GM12865 (cell line): ENCODE data around the gene ANKRD44.
A peak's percentile ranks its signal among the peaks of the same experiment; 100 is the strongest.

Experiments
- DNase-seq: peaks from one replicate; pipeline ENCODE4 v3.0.0; 2010; ENCODE audit warnings: low read depth
- H3K4me3 ChIP-seq: 2 replicates; pipeline ENCODE4 v1.5.1; 2011; ENCODE audit warnings: mild to moderate bottlenecking, low read depth, low read length, control low read depth
- CTCF ChIP-seq: IDR thresholded peaks from 2 replicates; pipeline ENCODE4 v1.5.1; 2011; ENCODE audit warnings: low read length, control low read depth, low read depth, inconsistent platforms; ENCODE audit not compliant: insufficient read depth; ENCODE audit errors: missing control alignments

The ANKRD44 gene

DNA sequence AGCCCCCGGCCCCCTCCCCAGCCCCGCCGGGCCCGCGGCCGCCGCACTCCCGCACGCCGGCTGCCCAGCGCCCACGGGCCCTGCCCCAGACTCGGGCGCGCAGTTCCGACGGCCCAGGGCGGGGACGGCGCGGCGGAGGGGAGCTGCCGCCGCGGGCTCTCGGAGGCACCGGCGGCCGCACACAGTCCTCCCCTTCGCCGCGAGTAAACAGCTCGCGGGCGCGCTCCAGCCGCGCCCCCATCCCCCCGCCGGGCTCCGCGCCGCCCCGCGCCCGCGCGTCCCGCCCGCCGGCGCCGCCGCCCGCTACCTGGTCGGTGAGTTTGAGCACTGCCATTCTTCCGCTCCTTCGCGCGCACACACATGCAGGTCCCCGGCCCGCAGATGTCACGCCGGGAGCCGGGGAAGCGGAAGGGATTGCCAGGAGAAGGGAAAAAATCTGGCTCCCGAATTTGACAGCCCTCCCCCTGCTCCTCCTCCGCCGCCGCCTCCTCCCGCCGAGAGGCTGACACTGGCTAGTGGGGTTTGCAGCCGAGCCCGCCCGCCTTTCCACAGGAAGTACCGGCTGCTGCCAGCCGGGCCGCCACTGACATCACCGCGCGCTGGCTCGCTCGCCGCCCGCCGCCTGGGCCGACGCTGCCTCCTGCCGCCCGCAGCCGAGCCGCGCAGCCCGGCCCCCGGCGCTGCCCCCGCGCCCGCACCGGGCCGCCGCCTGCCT is at the start of gene ANKRD44:
Gene ANKRD44 (minus strand): TSS at position 510 of the 715 bp plus-strand sequence. CDS start 176 bp downstream, at position 334.
- TF ChIP-seq CTCF = peak; percentile 40
- peak within 1 kb of the TSS; percentile 91 for H3K4me3 ChIP-seq
- peak; percentile 93 for DNase-seq

DNA sequence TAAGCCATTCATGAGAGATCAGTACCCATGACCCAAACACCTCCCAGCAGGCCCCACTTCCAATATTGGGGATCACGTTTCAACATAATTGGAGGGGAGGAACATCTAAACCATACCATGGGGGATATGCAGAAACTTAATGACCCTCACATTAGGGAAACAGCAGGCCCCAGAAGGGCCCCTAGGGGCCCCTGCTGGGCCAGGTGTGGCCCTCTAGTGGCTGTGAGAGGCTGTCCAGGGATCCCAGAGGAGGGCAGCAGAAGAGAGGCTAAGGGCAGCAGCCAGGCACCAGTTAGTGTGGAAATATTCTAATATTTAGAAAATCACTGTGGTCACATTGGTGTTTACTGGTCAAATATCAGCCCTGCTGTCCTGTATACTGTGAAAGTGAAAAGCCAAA is 49.3 kb upstream of the ANKRD44 start:
- H3K4me3 ChIP-seq = no peak overlapping the region
- TF ChIP-seq CTCF = peak; percentile 40
- DNase-seq = no peak

DNA sequence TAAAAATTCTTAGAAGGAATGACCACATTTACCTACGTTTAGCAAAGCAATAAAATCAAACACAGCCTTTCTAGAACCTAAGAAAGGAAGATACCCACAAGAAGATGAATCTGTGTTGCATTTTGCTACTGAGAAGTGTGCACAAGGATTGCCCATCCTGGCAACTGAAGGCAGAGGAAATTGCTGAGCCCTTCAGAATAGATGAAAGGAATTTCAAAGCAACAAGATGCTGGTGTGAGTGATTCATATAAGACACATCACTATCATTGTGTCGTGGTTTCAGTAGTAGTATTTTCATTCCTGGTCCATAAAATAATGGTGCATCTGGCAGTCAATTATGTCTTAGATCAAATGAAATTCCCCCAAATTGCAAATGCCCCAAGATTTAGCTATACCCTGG is 48.4 kb upstream of the ANKRD44 start:
- no peak for DNase-seq
- H3K4me3 ChIP-seq = no peak overlapping the region
- no peak for TF ChIP-seq CTCF

DNA sequence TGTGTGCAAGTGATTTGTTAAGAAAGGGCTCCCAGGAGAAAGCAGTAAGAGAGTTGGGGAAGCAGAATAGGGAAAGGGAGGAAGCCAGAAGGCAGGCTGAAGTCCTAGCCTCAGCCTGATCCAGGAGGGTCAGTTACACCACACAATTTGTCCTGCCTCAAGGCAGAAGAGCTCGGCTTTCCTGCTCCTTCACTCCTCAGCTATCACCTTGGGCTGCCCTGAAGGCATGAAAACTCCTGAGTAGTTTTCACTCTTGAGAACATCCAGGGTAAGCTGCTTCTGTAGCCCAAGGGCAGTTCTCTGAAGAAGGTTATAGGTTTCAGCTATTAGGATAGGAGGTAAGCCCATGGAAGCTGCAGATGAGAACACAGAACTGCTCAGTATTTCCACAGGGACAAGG is 47.4 kb upstream of the ANKRD44 start:
- TF ChIP-seq CTCF = no peak
- DNase-seq = no peak
- no peak overlapping the region for H3K4me3 ChIP-seq

DNA sequence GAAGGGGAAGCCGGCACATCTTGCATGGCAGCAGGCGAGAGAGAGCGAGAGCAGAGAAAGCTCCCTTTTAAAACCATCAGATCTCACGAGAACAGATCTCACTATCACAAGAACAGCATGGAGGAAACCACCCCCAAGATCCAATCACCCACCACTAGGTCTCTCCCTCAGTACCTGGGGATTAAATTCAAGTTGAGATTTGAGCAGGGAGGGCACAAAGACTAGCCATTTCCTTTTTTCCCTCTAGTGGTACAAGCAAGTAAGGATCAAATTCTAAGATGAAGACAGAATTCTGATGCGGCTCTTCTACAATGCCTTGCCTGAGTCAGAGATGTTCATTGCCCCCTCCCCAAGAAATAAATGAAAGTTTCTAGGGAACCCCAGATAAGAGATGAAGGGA is 45.6 kb upstream of the ANKRD44 start:
- peak; percentile 19 for TF ChIP-seq CTCF
- no peak overlapping the region for H3K4me3 ChIP-seq
- no peak for DNase-seq

DNA sequence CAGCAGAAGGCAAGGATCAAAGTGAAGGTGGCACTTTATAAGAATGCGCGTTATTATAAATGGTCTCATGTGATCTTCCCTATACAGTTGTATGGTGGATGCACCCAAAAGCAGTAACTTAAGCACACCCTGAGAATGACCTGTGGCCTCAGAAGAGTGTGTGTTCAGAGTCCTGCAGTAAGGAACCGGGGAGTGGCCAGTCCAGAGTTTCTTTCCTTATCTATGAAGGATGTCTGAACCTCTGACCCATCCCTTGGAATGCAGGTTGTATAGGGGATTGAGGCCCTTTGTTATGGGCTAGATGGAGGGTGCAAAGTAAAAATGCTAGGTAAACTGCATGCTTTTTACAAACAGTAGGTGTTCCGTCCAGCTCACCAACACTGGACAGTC is 43.6 kb upstream of the ANKRD44 start:
- no peak for TF ChIP-seq CTCF
- DNase-seq = no peak
- no peak overlapping the region for H3K4me3 ChIP-seq
